ENCODE data around the gene SLC1A2.

Gene SLC1A2

DNA sequence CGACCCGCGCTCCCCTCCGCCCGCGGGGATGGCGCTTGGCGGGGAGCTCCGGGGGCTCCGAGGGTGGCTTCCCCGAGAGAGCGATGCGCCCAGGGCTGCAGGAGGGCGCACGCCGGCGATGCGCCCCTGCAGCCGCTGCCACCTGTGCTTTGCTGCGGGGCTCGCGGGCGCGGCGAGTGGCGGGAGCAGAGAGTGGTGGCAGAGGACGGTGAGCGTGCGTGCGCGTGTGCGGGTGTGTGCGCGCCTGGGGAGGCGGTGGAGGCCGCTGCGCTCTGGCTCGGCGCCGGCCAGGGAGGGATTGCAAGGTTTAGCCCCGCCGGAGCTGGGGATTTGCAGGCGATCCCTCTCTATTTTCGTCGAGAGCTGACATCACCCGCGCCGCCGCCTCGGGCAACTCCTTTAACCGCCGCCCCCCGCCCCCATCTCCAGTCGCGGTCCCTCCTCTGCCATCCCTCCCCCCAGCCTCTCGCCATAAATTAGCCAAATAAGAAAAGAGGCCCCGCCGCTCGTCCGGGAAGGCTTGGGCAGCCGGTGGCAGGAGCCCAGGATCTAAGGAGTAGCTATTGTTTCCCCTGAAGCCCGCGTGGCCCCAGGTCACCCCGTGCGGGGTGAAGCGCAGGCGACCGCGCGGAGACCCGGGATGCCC is at the start of gene SLC1A2:
TSS of gene SLC1A2 (minus strand) at position 375 of the 646 bp plus-strand sequence. CDS start 592 bp downstream, outside the sequence.
- no peak for TF ChIP-seq PKNOX1 (IDR thresholded peaks at IDR 0.05)
- TF ChIP-seq CTBP1 (IDR thresholded peaks at IDR 0.05; ENCODE audit: borderline replicate concordance), result no peak
- no peak for TF ChIP-seq SUZ12 (IDR thresholded peaks at IDR 0.05)
- peak; percentile 42 for DNase-seq (ENCODE audit: extremely low spot score)
- ChIA-PET POLR2A (interaction anchor here (1.0 kb wide), 1 partner anchor 503 kb away, joined by 3 read pairs; the partner anchor contains the start of genes APIP and PDHX), CTCF (interaction anchor here (0.6 kb wide), 2 partner anchors 143 to 862 kb away, joined by 3 to 5 read pairs; no protein-coding TSS in a partner anchor)

- no peak for TF ChIP-seq LEF1 (IDR thresholded peaks at IDR 0.05; ENCODE audit: borderline replicate concordance)
- no peak for TF ChIP-seq BHLHE40 (IDR thresholded peaks at IDR 0.05; ENCODE audit: borderline replicate concordance)
- no peak for TF ChIP-seq FOXM1 (IDR thresholded peaks at IDR 0.05; ENCODE audit: borderline replicate concordance)
- no peak for TF ChIP-seq TARDBP (IDR thresholded peaks at IDR 0.05)
- TF ChIP-seq PKNOX1 (IDR thresholded peaks at IDR 0.05), result no peak
- no peak for TF ChIP-seq FOXK2 (IDR thresholded peaks at IDR 0.05)
- no peak for TF ChIP-seq SP1 (IDR thresholded peaks at IDR 0.05)
- TF ChIP-seq FOXA1 (IDR thresholded peaks at IDR 0.05), result no peak
- no peak for TF ChIP-seq ARNT (IDR thresholded peaks at IDR 0.05)
- no peak for TF ChIP-seq HDGF (IDR thresholded peaks at IDR 0.05; ENCODE audit: borderline replicate concordance)
- no peak for TF ChIP-seq L3MBTL2 (conservative IDR thresholded peaks at IDR 0.05)
- no peak for TF ChIP-seq ELF4 (IDR thresholded peaks at IDR 0.05)
- TF ChIP-seq CTBP1 (IDR thresholded peaks at IDR 0.05; ENCODE audit: borderline replicate concordance), result no peak
- TF ChIP-seq SUZ12 (IDR thresholded peaks at IDR 0.05), result no peak
- TF ChIP-seq NFRKB (IDR thresholded peaks at IDR 0.05), result no peak
- no peak for TF ChIP-seq ZNF384 (IDR thresholded peaks at IDR 0.05)
- ChIA-PET POLR2A (no interaction called here), CTCF (no interaction called here)
- DNase-seq (ENCODE audit: extremely low spot score), result no peak
Measured at GRCh38 chr11:35466058-35466457, 46.7 kb upstream of the SLC1A2 start.

- ChIA-PET CTCF (no interaction called here), POLR2A (no interaction called here)
- no peak for TF ChIP-seq ARNT (IDR thresholded peaks at IDR 0.05)
- TF ChIP-seq SUZ12 (IDR thresholded peaks at IDR 0.05), result no peak
- no peak for TF ChIP-seq ZNF384 (IDR thresholded peaks at IDR 0.05)
- no peak for TF ChIP-seq FOXM1 (IDR thresholded peaks at IDR 0.05; ENCODE audit: borderline replicate concordance)
- no peak for TF ChIP-seq ELF4 (IDR thresholded peaks at IDR 0.05)
- TF ChIP-seq PKNOX1 (IDR thresholded peaks at IDR 0.05), result no peak
- TF ChIP-seq FOXA1 (IDR thresholded peaks at IDR 0.05), result no peak
- TF ChIP-seq NFRKB (IDR thresholded peaks at IDR 0.05), result no peak
- TF ChIP-seq HDGF (IDR thresholded peaks at IDR 0.05; ENCODE audit: borderline replicate concordance), result no peak
- TF ChIP-seq LEF1 (IDR thresholded peaks at IDR 0.05; ENCODE audit: borderline replicate concordance), result no peak
- no peak for TF ChIP-seq BHLHE40 (IDR thresholded peaks at IDR 0.05; ENCODE audit: borderline replicate concordance)
- TF ChIP-seq SP1 (IDR thresholded peaks at IDR 0.05), result no peak
- no peak for TF ChIP-seq TARDBP (IDR thresholded peaks at IDR 0.05)
- no peak for TF ChIP-seq CTBP1 (IDR thresholded peaks at IDR 0.05; ENCODE audit: borderline replicate concordance)
- TF ChIP-seq FOXK2 (IDR thresholded peaks at IDR 0.05), result no peak
- no peak for TF ChIP-seq L3MBTL2 (conservative IDR thresholded peaks at IDR 0.05)
- DNase-seq (ENCODE audit: extremely low spot score), result no peak
Measured at GRCh38 chr11:35464308-35464707, 45.0 kb upstream of the SLC1A2 start.

DNA sequence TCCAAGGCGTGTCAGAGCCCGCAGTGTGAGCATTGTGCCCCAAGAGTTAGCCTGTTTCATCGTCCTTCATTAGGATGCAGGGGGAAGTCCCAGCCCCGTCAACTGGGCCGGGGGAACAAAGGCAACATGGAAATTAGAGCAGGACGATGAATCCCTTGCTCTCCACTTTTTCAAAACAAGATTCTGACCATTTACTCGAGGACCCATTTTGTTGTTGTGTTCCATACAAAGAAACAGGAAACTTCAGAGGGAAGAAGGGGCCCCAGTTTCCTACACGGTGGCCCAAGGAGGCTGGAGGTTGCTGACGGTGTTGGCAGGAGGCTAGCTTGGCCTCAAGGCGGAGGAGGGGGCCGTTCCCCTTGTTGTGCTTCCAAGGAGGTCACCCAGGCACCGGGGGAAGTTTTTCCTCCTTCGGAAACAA is 44.0 kb upstream of the SLC1A2 start:
- ChIA-PET CTCF (no interaction called here), POLR2A (no interaction called here)
- DNase-seq (ENCODE audit: extremely low spot score), result no peak
- TF ChIP-seq LEF1 (IDR thresholded peaks at IDR 0.05; ENCODE audit: borderline replicate concordance) (no peak), FOXA1 (IDR thresholded peaks at IDR 0.05) (no peak), SUZ12 (IDR thresholded peaks at IDR 0.05) (no peak), HDGF (IDR thresholded peaks at IDR 0.05; ENCODE audit: borderline replicate concordance) (no peak), ELF4 (IDR thresholded peaks at IDR 0.05) (no peak), ARNT (IDR thresholded peaks at IDR 0.05) (no peak), TARDBP (IDR thresholded peaks at IDR 0.05) (no peak)

GRCh38 chr11:35461917-35462538 is 42.7 kb upstream of the SLC1A2 start:
- no peak for DNase-seq (ENCODE audit: extremely low spot score)
- CTCF ChIA-PET, result no interaction called here
- TF ChIP-seq FOXM1 (IDR thresholded peaks at IDR 0.05; ENCODE audit: borderline replicate concordance), result no peak
- no peak for TF ChIP-seq LEF1 (IDR thresholded peaks at IDR 0.05; ENCODE audit: borderline replicate concordance)
- TF ChIP-seq FOXA1 (IDR thresholded peaks at IDR 0.05), result no peak
- no peak for TF ChIP-seq ZNF384 (IDR thresholded peaks at IDR 0.05)
- no peak for TF ChIP-seq ELF4 (IDR thresholded peaks at IDR 0.05)
- TF ChIP-seq NFRKB (IDR thresholded peaks at IDR 0.05), result no peak
- TF ChIP-seq TARDBP (IDR thresholded peaks at IDR 0.05), result no peak
- TF ChIP-seq HDGF (IDR thresholded peaks at IDR 0.05; ENCODE audit: borderline replicate concordance), result no peak
- TF ChIP-seq L3MBTL2 (conservative IDR thresholded peaks at IDR 0.05), result no peak
- TF ChIP-seq CTBP1 (IDR thresholded peaks at IDR 0.05; ENCODE audit: borderline replicate concordance), result no peak
- TF ChIP-seq PKNOX1 (IDR thresholded peaks at IDR 0.05), result no peak
- no peak for TF ChIP-seq FOXK2 (IDR thresholded peaks at IDR 0.05)
- TF ChIP-seq SP1 (IDR thresholded peaks at IDR 0.05), result no peak
- TF ChIP-seq SUZ12 (IDR thresholded peaks at IDR 0.05), result no peak
- no peak for TF ChIP-seq ARNT (IDR thresholded peaks at IDR 0.05)
- no peak for TF ChIP-seq BHLHE40 (IDR thresholded peaks at IDR 0.05; ENCODE audit: borderline replicate concordance)
- POLR2A ChIA-PET, result no interaction called here

Data from HEK293T (cell line).